Urinary bladder (tissue), 4 donors: ENCODE results near the gene HUNK. TPM values are rescaled to one million over a fixed set of nuclear protein-coding genes. Genes with fewer than 3 reads are reported as not detected.

ENCODE experiments used
- DNase-seq: peaks from one replicate; pipeline ENCODE4 v3.0.0-alpha.2; 2015; ENCODE audit errors: extremely low spot score
- H3K27ac ChIP-seq: one replicate; pipeline ENCODE4 v1.5.1; 2013; ENCODE audit warnings: low read depth, mild to moderate bottlenecking, moderate library complexity
- H3K36me3 ChIP-seq: one replicate; pipeline ENCODE4 v1.6.1; 2013; ENCODE audit warnings: mild to moderate bottlenecking, moderate library complexity; ENCODE audit not compliant: insufficient read depth
- H3K4me1 ChIP-seq: one replicate; pipeline ENCODE4 v1.6.1; 2013; ENCODE audit warnings: mild to moderate bottlenecking, moderate library complexity; ENCODE audit not compliant: insufficient read depth
- H3K4me3 ChIP-seq: one replicate; pipeline ENCODE4 v1.5.1; 2013; ENCODE audit warnings: low read depth, low read length
- WGBS: extraction: QIAGEN DNeasy Blood & Tissue Kit; methylation state at CpG from one replicate; pipeline ENCODE4 v1.1.7; 2013; 5-methylcytosine and 5-hydroxymethylcytosine counted together
- polyA plus RNA-seq: library from polyadenylated mRNA; stranded (reverse); fragments of 200-250 nt; gene quantifications from one replicate; pipeline ENCODE4 v1.2.3, GENCODE V29; 2013
- total RNA-seq: library from RNA; depleted of rRNA; stranded (reverse); fragments of >200 nt; gene quantifications from one replicate; pipeline ENCODE4 v1.2.3, GENCODE V29; 2014
- donor health status: healthy with polysubstance abuse.
- donor health status: healthy.

HUNK gene
- total and polyA plus RNA-seq, 2 donors: 2.8 to 7.3 TPM

- H3K4me1 ChIP-seq: no peaks in the 10 kb centered on the region
- 85% methylated on average over 2 of the region's 2 CpGs for WGBS
- H3K27ac ChIP-seq: no peak overlapping the region
- no peak overlapping the region for H3K4me3 ChIP-seq
- no peak for DNase-seq
- H3K36me3 ChIP-seq: no peaks in the 10 kb centered on the region
These were observed 21.6 kb downstream of the HUNK start for GRCh38 chr21:31894457-31894856.

- WGBS: 73% methylated on average over 6 of the region's 6 CpGs
- Histone ChIP-seq H3K4me1 (no peaks in the 10 kb centered on the region), H3K27ac (no peak overlapping the region), H3K4me3 (no peak overlapping the region), H3K36me3 (no peaks in the 10 kb centered on the region)
- DNase-seq: no peak
These were observed 22.4 kb downstream of the HUNK start for GRCh38 chr21:31895077-31895835.

GRCh38 chr21:31896019-31896418 lies 23.2 kb downstream of the HUNK start:
- no peaks in the 10 kb centered on the region for H3K36me3 ChIP-seq
- H3K27ac ChIP-seq: no peak overlapping the region
- DNase-seq: no peak
- no peaks in the 10 kb centered on the region for H3K4me1 ChIP-seq
- no peak overlapping the region for H3K4me3 ChIP-seq
- 68% methylated on average over 7 of the region's 7 CpGs for WGBS

GRCh38 chr21:31897311-31897710 lies 24.5 kb downstream of the HUNK start:
- no peak overlapping the region for H3K4me3 ChIP-seq
- 43% methylated on average over 3 of the region's 3 CpGs for WGBS
- H3K27ac ChIP-seq: no peak overlapping the region
- H3K4me1 ChIP-seq: no peaks in the 10 kb centered on the region
- no peaks in the 10 kb centered on the region for H3K36me3 ChIP-seq
- no peak for DNase-seq

- H3K27ac ChIP-seq: no peak overlapping the region
- H3K36me3 ChIP-seq: no peaks in the 10 kb centered on the region
- DNase-seq: no peak
- no peaks in the 10 kb centered on the region for H3K4me1 ChIP-seq
- H3K4me3 ChIP-seq: no peak overlapping the region
- 15% methylated on average over 9 of the region's 9 CpGs for WGBS
These were observed 26.3 kb downstream of the HUNK start for GRCh38 chr21:31898933-31899630.

GRCh38 chr21:31900121-31900895 lies 27.5 kb downstream of the HUNK start:
- no peak overlapping the region for H3K27ac ChIP-seq
- WGBS: 87% methylated on average over 15 of the region's 15 CpGs
- no peak overlapping the region for H3K4me3 ChIP-seq
- no peaks in the 10 kb centered on the region for H3K36me3 ChIP-seq
- DNase-seq: no peak
- H3K4me1 ChIP-seq: no peaks in the 10 kb centered on the region

- WGBS: 93% methylated on average over 2 of the region's 2 CpGs
- no peak for DNase-seq
- Histone ChIP-seq H3K4me3 (no peak overlapping the region), H3K36me3 (no peaks in the 10 kb centered on the region), H3K27ac (no peak overlapping the region), H3K4me1 (no peaks in the 10 kb centered on the region)
These were observed 28.5 kb downstream of the HUNK start for GRCh38 chr21:31901315-31901714.

GRCh38 chr21:31902438-31902837 lies 29.6 kb downstream of the HUNK start:
- H3K36me3 ChIP-seq: no peaks in the 10 kb centered on the region
- no peak overlapping the region for H3K4me3 ChIP-seq
- no peak overlapping the region for H3K27ac ChIP-seq
- no peak for DNase-seq
- no peaks in the 10 kb centered on the region for H3K4me1 ChIP-seq
- WGBS: 96% methylated on average over 6 of the region's 6 CpGs

- Histone ChIP-seq H3K36me3 (no peaks in the 10 kb centered on the region), H3K27ac (no peak overlapping the region), H3K4me3 (no peak overlapping the region), H3K4me1 (no peaks in the 10 kb centered on the region)
- DNase-seq: no peak
- WGBS: 82% methylated on average over 3 of the region's 3 CpGs
These were observed 31.1 kb downstream of the HUNK start for GRCh38 chr21:31903896-31904295.

GRCh38 chr21:31905503-31906451 lies 33.0 kb downstream of the HUNK start:
- 49% methylated on average over 13 of the region's 13 CpGs for WGBS
- DNase-seq: no peak
- Histone ChIP-seq H3K27ac (no peak overlapping the region), H3K4me3 (no peak overlapping the region), H3K36me3 (no peaks in the 10 kb centered on the region), H3K4me1 (no peaks in the 10 kb centered on the region)

GRCh38 chr21:31908106-31909031 lies 35.5 kb downstream of the HUNK start:
- no peak for DNase-seq
- H3K4me1 ChIP-seq: no peaks in the 10 kb centered on the region
- H3K4me3 ChIP-seq: no peak overlapping the region
- no peaks in the 10 kb centered on the region for H3K36me3 ChIP-seq
- 23% methylated on average over 20 of the region's 20 CpGs for WGBS
- H3K27ac ChIP-seq: no peak overlapping the region
